HG03135 (cell line): Measurements from ENCODE around the gene IGSF9.

Experiments
- ATAC-seq: cut with Tn5 transposase; IDR thresholded peaks from one replicate; pipeline ENCODE4 v1.9.1; 2021; ENCODE audit warnings: mild to moderate bottlenecking, moderate library complexity; ENCODE audit not compliant: unreplicated experiment

The IGSF9 gene

GRCh38 chr1:159945483-159946241, at the start of gene IGSF9:
Gene IGSF9 (minus strand): TSS chr1:159945613. CDS start chr1:159943454, 2,159 bp downstream.
- no peak for ATAC-seq

GRCh38 chr1:159994896-159995295, 49.5 kb upstream of the IGSF9 start:
- no peak for ATAC-seq

GRCh38 chr1:159993911-159994310, 48.5 kb upstream of the IGSF9 start:
- ATAC-seq, result no peak

GRCh38 chr1:159992161-159992560, 46.7 kb upstream of the IGSF9 start:
- ATAC-seq, result no peak

- no peak for ATAC-seq
These were observed 46.1 kb upstream of the IGSF9 start for GRCh38 chr1:159991513-159991912.

GRCh38 chr1:159990005-159990404, 44.6 kb upstream of the IGSF9 start:
- no peak for ATAC-seq

GRCh38 chr1:159989581-159989980, 44.2 kb upstream of the IGSF9 start:
- no peak for ATAC-seq

GRCh38 chr1:159988006-159988405, 42.6 kb upstream of the IGSF9 start:
- ATAC-seq, result no peak

GRCh38 chr1:159987186-159987585, 41.8 kb upstream of the IGSF9 start:
- ATAC-seq, result no peak

- ATAC-seq, result no peak
These were observed 41.1 kb upstream of the IGSF9 start for GRCh38 chr1:159986531-159986930.

- ATAC-seq, result no peak
These were observed 40.7 kb upstream of the IGSF9 start for GRCh38 chr1:159986093-159986492.

- ATAC-seq, result no peak
These were observed 40.1 kb upstream of the IGSF9 start for GRCh38 chr1:159985473-159985872.

- ATAC-seq, result no peak
These were observed 38.3 kb upstream of the IGSF9 start for GRCh38 chr1:159983681-159984080.

- ATAC-seq, result no peak
These were observed 36.9 kb upstream of the IGSF9 start for GRCh38 chr1:159982280-159982679.

GRCh38 chr1:159981351-159982055, 36.1 kb upstream of the IGSF9 start:
- ATAC-seq, result no peak

GRCh38 chr1:159980786-159981185, 35.4 kb upstream of the IGSF9 start:
- ATAC-seq, result no peak

- ATAC-seq, result no peak
These were observed 34.7 kb upstream of the IGSF9 start for GRCh38 chr1:159980076-159980475.

GRCh38 chr1:159979257-159979656, 33.8 kb upstream of the IGSF9 start:
- no peak for ATAC-seq

GRCh38 chr1:159978107-159978398, 32.6 kb upstream of the IGSF9 start:
- no peak for ATAC-seq

- no peak for ATAC-seq
These were observed 32.1 kb upstream of the IGSF9 start for GRCh38 chr1:159977364-159978106.

GRCh38 chr1:159974350-159974965, 29.0 kb upstream of the IGSF9 start:
- ATAC-seq, result no peak
